Panc1 (cell line): ENCODE data around the gene TSR3.
A peak's percentile ranks its signal among the peaks of the same experiment; 100 is the strongest.

ENCODE experiments used
- CTCF ChIP-seq: fragments of 450-650 bp; IDR thresholded peaks from 2 replicates; pipeline ENCODE4 v1.5.1; 2017; ENCODE audit warnings: mild to moderate bottlenecking
- POLR2AphosphoS5 ChIP-seq: IDR thresholded peaks from 2 replicates; pipeline ENCODE4 v1.6.1; 2012; ENCODE audit warnings: mild to moderate bottlenecking, low read depth, low read length, moderate library complexity
- REST ChIP-seq, 2 experiments: IDR thresholded peaks; 2 replicates each; pipeline ENCODE4 v1.6.1; 2011 to 2012; ENCODE audit warnings: low read depth in 2 of 2, control low read depth in 1 of 2, low read length in 1 of 2, mild to moderate bottlenecking in 1 of 2, moderate library complexity in 1 of 2; ENCODE audit not compliant: insufficient read depth in 1 of 2
- SIN3A ChIP-seq: IDR thresholded peaks from 2 replicates; pipeline ENCODE4 v1.6.1; 2012; ENCODE audit warnings: low read depth, mild to moderate bottlenecking, low read length, moderate library complexity, borderline replicate concordance; ENCODE audit not compliant: insufficient read depth
- TCF7L2 ChIP-seq: IDR thresholded peaks from 2 replicates; pipeline ENCODE4 v1.6.1; 2011; ENCODE audit warnings: mild to moderate bottlenecking, low read depth, low read length, inconsistent platforms

GRCh38 chr16:1375741-1376410 lies 24.2 kb upstream of the TSR3 start:
- TF ChIP-seq CTCF = no peak
- TF ChIP-seq REST (IDR thresholded peaks at IDR 0.05; ENCODE audit: insufficient read depth in 1 of 2, low read depth in 2 of 2, low read length in 1 of 2) = no peak
- TF ChIP-seq SIN3A = no peak
- 0 out of 2 replicates have a peak, but pooled peaks have one; percentile 12 for TF ChIP-seq POLR2AphosphoS5
- no peak for TF ChIP-seq TCF7L2
